T-helper 1 cell treated with Interleukin-12 subunit alpha and Interleukin-12 subunit beta and Interleukin-4 antibody, amounts not matched to agents 30 ng/mL and 1 ng/mL, for 36 hours (primary cell): ENCODE measurements around the gene LPCAT2. TPM values are rescaled to one million over a fixed set of nuclear protein-coding genes. Genes with fewer than 3 reads are reported as not detected.

Source experiments
- intact Hi-C: fragments of 100-400 bp; cut with micrococcal nuclease; formaldehyde crosslinking; loops from one replicate; pipeline ENCODE4 v1.15.1; 2024
- total RNA-seq: library from RNA; stranded (reverse); gene quantifications from 2 replicates; pipeline ENCODE4 v1.2.3, GENCODE V29; 2022

LPCAT2 gene
- total RNA-seq, 1 donor from 2014 or later = 2.7 TPM

GRCh38 chr16:55500530-55501011 lies 8.3 kb upstream of the LPCAT2 start:
- intact Hi-C loops = loop anchor here (1.0 to 2.0 kb wide), 2 partner anchors 9 to 36 kb away; partner anchors contain the start of gene LPCAT2

GRCh38 chr16:55501549-55502322 lies 7.1 kb upstream of the LPCAT2 start:
- intact Hi-C loops = loop anchor here (2.0 kb wide), 1 partner anchor 37 kb away; no protein-coding TSS in a partner anchor

- intact Hi-C loops = no loop called here
Observed at GRCh38 chr16:55502801-55503366, 6.0 kb upstream of the LPCAT2 start.

GRCh38 chr16:55503726-55504550 lies 4.9 kb upstream of the LPCAT2 start:
- intact Hi-C loops = no loop called here

- intact Hi-C loops = no loop called here
Observed at GRCh38 chr16:55505333-55506015, 3.4 kb upstream of the LPCAT2 start.

- intact Hi-C loops = no loop called here
Observed at GRCh38 chr16:55506083-55506482, 2.8 kb upstream of the LPCAT2 start.

- intact Hi-C loops = no loop called here
Observed at GRCh38 chr16:55506708-55507107, 2.2 kb upstream of the LPCAT2 start.

- intact Hi-C loops = no loop called here
Observed at GRCh38 chr16:55508271-55508921, 476 bp upstream of the LPCAT2 start.

- intact Hi-C loops = no loop called here
Observed at GRCh38 chr16:55510185-55510805, 1.4 kb downstream of the LPCAT2 start.

GRCh38 chr16:55512941-55513340 lies 4.1 kb downstream of the LPCAT2 start:
- intact Hi-C loops = no loop called here

- intact Hi-C loops = no loop called here
Observed at GRCh38 chr16:55513616-55514015, 4.7 kb downstream of the LPCAT2 start.

- intact Hi-C loops = no loop called here
Observed at GRCh38 chr16:55515111-55515510, 6.2 kb downstream of the LPCAT2 start.

- intact Hi-C loops = no loop called here
Observed at GRCh38 chr16:55521792-55522191, 12.9 kb downstream of the LPCAT2 start.

GRCh38 chr16:55526441-55526840 lies 17.6 kb downstream of the LPCAT2 start:
- intact Hi-C loops = no loop called here

GRCh38 chr16:55527885-55528284 lies 19.0 kb downstream of the LPCAT2 start:
- intact Hi-C loops = no loop called here

GRCh38 chr16:55529018-55529417 lies 20.1 kb downstream of the LPCAT2 start:
- intact Hi-C loops = no loop called here

- intact Hi-C loops = loop anchor here (2.0 kb wide), 1 partner anchor 20 kb away; no protein-coding TSS in a partner anchor
Observed at GRCh38 chr16:55530316-55530856, 21.5 kb downstream of the LPCAT2 start.

- intact Hi-C loops = no loop called here
Observed at GRCh38 chr16:55532227-55532626, 23.4 kb downstream of the LPCAT2 start.

GRCh38 chr16:55534756-55535155 lies 25.9 kb downstream of the LPCAT2 start:
- intact Hi-C loops = no loop called here

- intact Hi-C loops = no loop called here
Observed at GRCh38 chr16:55539049-55539448, 30.2 kb downstream of the LPCAT2 start.
